ENCODE results near the gene PTGIR.

The PTGIR gene

GRCh38 chr19:46607448-46607841 lies 17.4 kb downstream of the PTGIR start:
- TF ChIP-seq CTCF (IDR thresholded peaks at IDR 0.05; ENCODE audit: insufficient read depth, low read length, poor library complexity, severe bottlenecking), result no peak
- H3K4me3 ChIP-seq (replicated peaks; ENCODE audit: low read depth, low read length), result no peak overlapping the region
- DNase-seq (ENCODE audit: extremely low read depth, insufficient read length), result no peak
- peaks cover 43% of the 10 kb centered on the region for H3K36me3 ChIP-seq (ENCODE audit: control insufficient read depth, insufficient read depth, low read length)
- H3K27me3 ChIP-seq (replicated peaks; ENCODE audit: control insufficient read depth, insufficient read depth, low read length), result no peaks in the 10 kb centered on the region

- peaks cover 43% of the 10 kb centered on the region for H3K36me3 ChIP-seq (ENCODE audit: control insufficient read depth, insufficient read depth, low read length)
- no peak overlapping the region for H3K4me3 ChIP-seq (replicated peaks; ENCODE audit: low read depth, low read length)
- no peaks in the 10 kb centered on the region for H3K27me3 ChIP-seq (replicated peaks; ENCODE audit: control insufficient read depth, insufficient read depth, low read length)
- no peak for DNase-seq (ENCODE audit: extremely low read depth, insufficient read length)
- no peak for TF ChIP-seq CTCF (IDR thresholded peaks at IDR 0.05; ENCODE audit: insufficient read depth, low read length, poor library complexity, severe bottlenecking)
Observed at GRCh38 chr19:46606681-46607447, 18.0 kb downstream of the PTGIR start.

- no peak for TF ChIP-seq CTCF (IDR thresholded peaks at IDR 0.05; ENCODE audit: insufficient read depth, low read length, poor library complexity, severe bottlenecking)
- H3K27me3 ChIP-seq (replicated peaks; ENCODE audit: control insufficient read depth, insufficient read depth, low read length), result no peaks in the 10 kb centered on the region
- DNase-seq (ENCODE audit: extremely low read depth, insufficient read length), result no peak
- no peak overlapping the region for H3K4me3 ChIP-seq (replicated peaks; ENCODE audit: low read depth, low read length)
- peaks cover 43% of the 10 kb centered on the region for H3K36me3 ChIP-seq (ENCODE audit: control insufficient read depth, insufficient read depth, low read length)
Observed at GRCh38 chr19:46606019-46606418, 18.9 kb downstream of the PTGIR start.

- DNase-seq (ENCODE audit: extremely low read depth, insufficient read length), result no peak
- Histone ChIP-seq H3K27me3 (replicated peaks; ENCODE audit: control insufficient read depth, insufficient read depth, low read length) (no peaks in the 10 kb centered on the region), H3K4me3 (replicated peaks; ENCODE audit: low read depth, low read length) (no peak overlapping the region), H3K36me3 (ENCODE audit: control insufficient read depth, insufficient read depth, low read length) (peaks cover 39% of the 10 kb centered on the region)
- TF ChIP-seq CTCF (IDR thresholded peaks at IDR 0.05; ENCODE audit: insufficient read depth, low read length, poor library complexity, severe bottlenecking), result no peak
Observed at GRCh38 chr19:46605356-46605821, 19.5 kb downstream of the PTGIR start.

GRCh38 chr19:46604781-46605355 lies 20.0 kb downstream of the PTGIR start:
- no peak for TF ChIP-seq CTCF (IDR thresholded peaks at IDR 0.05; ENCODE audit: insufficient read depth, low read length, poor library complexity, severe bottlenecking)
- Histone ChIP-seq H3K27me3 (replicated peaks; ENCODE audit: control insufficient read depth, insufficient read depth, low read length) (no peaks in the 10 kb centered on the region), H3K36me3 (ENCODE audit: control insufficient read depth, insufficient read depth, low read length) (peaks cover 37% of the 10 kb centered on the region), H3K4me3 (replicated peaks; ENCODE audit: low read depth, low read length) (no peak overlapping the region)
- DNase-seq (ENCODE audit: extremely low read depth, insufficient read length), result no peak

Data from GM06990 (cell line).